Measurements from ENCODE around the gene HNRNPL.

- no peak for TF ChIP-seq GATA3 (IDR thresholded peaks at IDR 0.05; ENCODE audit: low read depth, low read length)
- TF ChIP-seq GATA2 (IDR thresholded peaks at IDR 0.05; ENCODE audit: low read depth, low read length) = no peak
Measured at GRCh38 chr19:38877781-38878574, 28.2 kb upstream of the HNRNPL start, which contains the start of gene RINL.
